Measurements from ENCODE around the gene TTC6.
"Not testable (repeated sequence)": the region's sequence is repeated elsewhere in the genome, so short reads cannot be mapped to it uniquely, and the experiment has no call there.

Gene TTC6

GRCh38 chr14:37594971-37595808 lies at the start of gene TTC6, which contains the start of gene FOXA1:
Gene TTC6, plus strand, starts transcription at chr14:37595629. Its CDS starts 26,436 bp downstream, at chr14:37622065.
Gene FOXA1, minus strand, starts transcription at chr14:37595249. Its CDS starts 277 bp downstream, at chr14:37594972.
- DNase-seq = peak; percentile 53

GRCh38 chr14:37546621-37547447 lies 48.6 kb upstream of the TTC6 start:
- DNase-seq = no peak

- DNase-seq = no peak
Measured at GRCh38 chr14:37550511-37550910, 44.9 kb upstream of the TTC6 start.

- DNase-seq = no peak
Measured at GRCh38 chr14:37551119-37551518, 44.3 kb upstream of the TTC6 start.

- DNase-seq = no peak
Measured at GRCh38 chr14:37553935-37554550, 41.4 kb upstream of the TTC6 start.

GRCh38 chr14:37555596-37555995 lies 39.8 kb upstream of the TTC6 start:
- not testable (repeated sequence) for DNase-seq

- DNase-seq = no peak
Measured at GRCh38 chr14:37558740-37559139, 36.7 kb upstream of the TTC6 start.

GRCh38 chr14:37559386-37559785 lies 36.0 kb upstream of the TTC6 start:
- DNase-seq = no peak

GRCh38 chr14:37563189-37563588 lies 32.2 kb upstream of the TTC6 start:
- no peak for DNase-seq

GRCh38 chr14:37565550-37565949 lies 29.9 kb upstream of the TTC6 start:
- DNase-seq = no peak

GRCh38 chr14:37566811-37567371 lies 28.5 kb upstream of the TTC6 start:
- DNase-seq = no peak

- DNase-seq = no peak
Measured at GRCh38 chr14:37569729-37570128, 25.7 kb upstream of the TTC6 start.

GRCh38 chr14:37571391-37571790 lies 24.0 kb upstream of the TTC6 start:
- DNase-seq = no peak

GRCh38 chr14:37573356-37573755 lies 22.1 kb upstream of the TTC6 start:
- DNase-seq = no peak

GRCh38 chr14:37579274-37579673 lies 16.2 kb upstream of the TTC6 start:
- DNase-seq = no peak

- DNase-seq = no peak
Measured at GRCh38 chr14:37580146-37580545, 15.3 kb upstream of the TTC6 start.

- peak; percentile 75 for DNase-seq
Measured at GRCh38 chr14:37583358-37584210, 11.8 kb upstream of the TTC6 start.

GRCh38 chr14:37584211-37585100 lies 11.0 kb upstream of the TTC6 start:
- no peak for DNase-seq

GRCh38 chr14:37585101-37585511 lies 10.3 kb upstream of the TTC6 start:
- no peak for DNase-seq

- DNase-seq = no peak
Measured at GRCh38 chr14:37585971-37586796, 9.2 kb upstream of the TTC6 start.
